MCF 10A (cell line): ENCODE results near the gene BLOC1S1. TPM values are rescaled to one million over a fixed set of nuclear protein-coding genes. Genes with fewer than 3 reads are reported as not detected.

ENCODE experiments used
- BruUV-seq: library from RNA; stranded (reverse); fragments of 400-500 nt; replicated peaks from 2 replicates; lab custom pipeline; 2021; lab: Mats Ljungman, UMichigan
- CTCF ChIA-PET: fragments of 300-600 bp; sonication (Branson Sonifier 250); formaldehyde crosslinking; extraction: SDS; loops from one replicate; lab custom pipeline; 2021; ENCODE audit warnings: antibody characterized with exemption, inconsistent platforms; lab: Yijun Ruan, JAX
- POLR2A ChIA-PET: fragments of 300-600, 350-650 bp; sonication (Branson Sonifier 250); formaldehyde crosslinking; extraction: SDS; loops from one replicate; lab custom pipeline; 2020; ENCODE audit warnings: antibody characterized with exemption, inconsistent platforms; lab: Yijun Ruan, JAX
- DNase-seq: peaks from one replicate; pipeline ENCODE4 v3.0.0-alpha.2; 2018; ENCODE audit not compliant: unreplicated experiment
- H3K27ac Mint-ChIP-seq: one replicate; pipeline ENCODE4 v1.8.0; 2022; ENCODE audit warnings: mild to moderate bottlenecking, low read depth, mixed read lengths; ENCODE audit not compliant: unreplicated experiment
- H3K27me3 Mint-ChIP-seq: one replicate; pipeline ENCODE4 v1.8.0; 2022; ENCODE audit warnings: mixed read lengths; ENCODE audit not compliant: insufficient read depth, unreplicated experiment
- H3K36me3 Mint-ChIP-seq: one replicate; pipeline ENCODE4 v1.8.0; 2022; ENCODE audit warnings: mild to moderate bottlenecking, moderate library complexity, mixed read lengths; ENCODE audit not compliant: insufficient read depth, unreplicated experiment
- H3K4me1 Mint-ChIP-seq: one replicate; pipeline ENCODE4 v1.8.0; 2022; ENCODE audit warnings: mixed read lengths; ENCODE audit not compliant: insufficient read depth, unreplicated experiment
- H3K4me3 Mint-ChIP-seq: one replicate; pipeline ENCODE4 v1.8.0; 2022; ENCODE audit warnings: mild to moderate bottlenecking, moderate library complexity, mixed read lengths; ENCODE audit not compliant: unreplicated experiment
- H3K9me3 Mint-ChIP-seq: one replicate; pipeline ENCODE4 v1.8.0; 2022; ENCODE audit warnings: mixed read lengths; ENCODE audit not compliant: unreplicated experiment
- intact Hi-C: fragments of 100-400 bp; cut with micrococcal nuclease; formaldehyde crosslinking; loops from 2 replicates; pipeline ENCODE4 v1.14.1; 2022
- total RNA-seq: library from RNA; stranded (reverse); gene quantifications from 2 replicates; pipeline ENCODE4 v1.2.3, GENCODE V29; 2022
- TF ChIP-seq, protein P1 (sequence below): fragments of 200-600 bp; IDR thresholded peaks from one replicate; pipeline ENCODE4 v1.8.0; 2022; ENCODE audit warnings: antibody characterized with exemption, mild to moderate bottlenecking; ENCODE audit not compliant: unreplicated experiment

BLOC1S1 gene
- total RNA-seq, 1 experiment from 2014 or later: 75.8 TPM

DNA sequence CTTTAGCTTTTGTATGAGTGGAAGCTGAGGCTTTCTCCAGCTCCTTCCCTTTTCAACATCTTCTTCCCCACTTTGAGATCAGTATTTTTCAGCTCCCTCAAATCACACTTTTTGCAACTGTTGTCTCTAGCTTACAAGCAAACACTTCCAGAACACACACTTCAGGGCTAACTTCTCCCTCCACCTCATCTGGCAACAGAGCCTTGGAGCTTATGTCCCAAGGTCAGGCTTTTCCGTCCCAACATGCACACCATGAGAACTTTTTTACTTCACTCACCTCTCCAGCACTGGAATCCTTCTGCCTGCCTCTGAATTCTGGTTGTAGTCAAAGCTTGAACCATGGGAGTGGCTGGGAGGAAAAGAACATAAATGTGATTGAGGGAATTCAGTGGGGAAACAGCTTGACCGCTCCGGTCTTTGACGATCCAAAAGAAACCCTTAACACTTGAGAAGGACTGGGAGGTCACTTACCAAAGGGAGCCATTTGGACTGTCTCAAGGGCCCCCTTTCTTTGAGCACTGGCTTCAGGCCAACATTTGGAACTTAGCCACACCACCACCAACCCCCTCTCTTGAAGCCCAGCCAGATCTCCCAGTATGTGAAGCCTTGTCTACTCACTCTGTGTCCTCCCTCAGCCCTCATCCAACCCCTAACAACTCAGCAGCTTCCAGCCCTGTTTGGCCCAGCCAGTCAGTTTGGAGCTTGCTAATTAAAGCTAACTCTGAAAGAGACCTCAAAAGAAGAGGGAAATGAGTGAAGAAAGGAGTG, 3.9 kb upstream of the BLOC1S1 start:
- CTCF ChIA-PET: interaction anchor here (0.6 to 1.2 kb wide), 3 partner anchors 10 to 108 kb away, joined by 3 read pairs; no protein-coding TSS in a partner anchor
- no TSS peak for BruUV-seq
- intact Hi-C loops: no loop called here
- Mint-ChIP-seq H3K27ac (no peak overlapping the region), H3K27me3 (peaks cover 31% of the 10 kb centered on the region), H3K9me3 (no peaks in the 10 kb centered on the region), H3K4me3 (no peak overlapping the region), H3K36me3 (peaks cover 8% of the 10 kb centered on the region), H3K4me1 (peaks cover 26% of the 10 kb centered on the region)
- TF ChIP-seq, protein P1, sequence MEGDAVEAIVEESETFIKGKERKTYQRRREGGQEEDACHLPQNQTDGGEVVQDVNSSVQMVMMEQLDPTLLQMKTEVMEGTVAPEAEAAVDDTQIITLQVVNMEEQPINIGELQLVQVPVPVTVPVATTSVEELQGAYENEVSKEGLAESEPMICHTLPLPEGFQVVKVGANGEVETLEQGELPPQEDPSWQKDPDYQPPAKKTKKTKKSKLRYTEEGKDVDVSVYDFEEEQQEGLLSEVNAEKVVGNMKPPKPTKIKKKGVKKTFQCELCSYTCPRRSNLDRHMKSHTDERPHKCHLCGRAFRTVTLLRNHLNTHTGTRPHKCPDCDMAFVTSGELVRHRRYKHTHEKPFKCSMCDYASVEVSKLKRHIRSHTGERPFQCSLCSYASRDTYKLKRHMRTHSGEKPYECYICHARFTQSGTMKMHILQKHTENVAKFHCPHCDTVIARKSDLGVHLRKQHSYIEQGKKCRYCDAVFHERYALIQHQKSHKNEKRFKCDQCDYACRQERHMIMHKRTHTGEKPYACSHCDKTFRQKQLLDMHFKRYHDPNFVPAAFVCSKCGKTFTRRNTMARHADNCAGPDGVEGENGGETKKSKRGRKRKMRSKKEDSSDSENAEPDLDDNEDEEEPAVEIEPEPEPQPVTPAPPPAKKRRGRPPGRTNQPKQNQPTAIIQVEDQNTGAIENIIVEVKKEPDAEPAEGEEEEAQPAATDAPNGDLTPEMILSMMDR: no peak
- DNase-seq: no peak
- POLR2A ChIA-PET: no interaction called here

DNA sequence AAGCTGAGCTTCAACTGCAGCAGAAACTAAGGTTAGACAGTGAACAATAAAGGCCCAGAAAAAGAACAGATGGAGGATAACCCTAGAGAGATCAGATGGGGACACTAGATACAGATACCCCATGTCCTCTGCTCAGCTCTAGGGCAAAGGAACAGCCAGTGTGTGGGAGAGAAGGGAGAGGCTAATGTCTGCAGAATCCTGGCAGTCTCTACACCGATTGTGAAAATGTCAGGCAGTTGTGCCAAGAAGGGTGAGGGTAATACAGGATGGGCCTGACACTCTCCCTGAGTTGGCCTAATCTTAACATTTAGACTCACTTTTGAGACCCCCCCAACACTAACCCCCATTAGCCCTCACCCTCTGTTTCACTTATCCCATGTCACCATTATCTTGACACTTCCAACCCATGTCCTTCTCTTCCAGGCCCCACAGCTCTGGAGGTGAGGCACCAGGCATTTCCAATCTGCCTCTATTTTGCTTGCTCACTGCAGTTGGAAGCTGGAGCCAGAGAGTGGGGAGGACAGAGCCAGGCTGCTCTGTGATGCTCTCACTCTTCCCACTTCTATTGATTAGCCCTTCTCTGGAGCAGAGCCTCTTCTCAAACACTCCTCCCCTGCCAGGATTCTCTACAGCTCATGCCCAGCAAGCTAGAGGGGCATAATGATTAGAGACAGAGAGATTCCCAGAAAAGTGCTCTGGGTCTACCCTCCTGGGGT, 3.0 kb upstream of the BLOC1S1 start:
- TF ChIP-seq, protein P1: no peak
- no TSS peak for BruUV-seq
- Mint-ChIP-seq H3K27me3 (peaks cover 25% of the 10 kb centered on the region), H3K27ac (no peak overlapping the region), H3K4me3 (no peak overlapping the region), H3K36me3 (peaks cover 8% of the 10 kb centered on the region), H3K9me3 (no peaks in the 10 kb centered on the region), H3K4me1 (peaks cover 33% of the 10 kb centered on the region)
- no peak for DNase-seq
- CTCF ChIA-PET: interaction anchor here (0.6 to 1.2 kb wide), 3 partner anchors 9 to 107 kb away, joined by 3 read pairs; no protein-coding TSS in a partner anchor
- POLR2A ChIA-PET: no interaction called here
- intact Hi-C loops: no loop called here

DNA sequence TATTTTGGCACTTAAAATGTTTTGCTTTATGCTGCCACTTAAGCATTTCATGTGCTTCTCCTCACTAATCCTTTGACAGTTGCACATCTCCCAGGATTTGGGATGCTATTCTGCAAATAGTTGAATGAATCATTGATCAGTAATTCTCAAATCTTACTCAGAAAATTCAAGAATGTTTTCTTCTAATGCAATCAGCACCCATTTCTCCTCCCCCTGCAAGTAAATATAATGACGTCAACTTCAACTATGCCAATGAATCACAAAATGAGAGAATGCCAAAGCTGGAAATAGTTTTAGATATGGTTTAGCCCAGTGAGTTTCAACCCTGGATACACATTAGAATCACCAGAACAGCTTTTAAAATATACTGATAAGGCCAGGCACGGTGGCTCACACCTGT, 2.1 kb upstream of the BLOC1S1 start:
- peak; percentile 47 for DNase-seq
- H3K4me1 Mint-ChIP-seq: peaks cover 31% of the 10 kb centered on the region
- BruUV-seq: no TSS peak
- POLR2A ChIA-PET: no interaction called here
- CTCF ChIA-PET: interaction anchor here (0.6 kb wide), 1 partner anchor 94 kb away, joined by 4 read pairs; no protein-coding TSS in a partner anchor
- intact Hi-C loops: no loop called here
- H3K9me3 Mint-ChIP-seq: no peaks in the 10 kb centered on the region
- H3K27ac Mint-ChIP-seq: peak overlapping the region; percentile 57
- no peak overlapping the region for H3K4me3 Mint-ChIP-seq
- peaks cover 8% of the 10 kb centered on the region for H3K36me3 Mint-ChIP-seq
- TF ChIP-seq, protein P1: no peak
- peaks cover 17% of the 10 kb centered on the region for H3K27me3 Mint-ChIP-seq
